Panc1 (cell line): ENCODE results near the gene CARD8. TPM values are rescaled to one million over a fixed set of nuclear protein-coding genes. Genes with fewer than 3 reads are reported as not detected.

Source experiments
- ATAC-seq: fragments of 200-7000 bp; cut with Tn5 transposase; 2 replicates; pipeline ENCODE4 v1.9.1; 2020; ENCODE audit warnings: mild to moderate bottlenecking, moderate library complexity
- BruUV-seq: library from RNA; stranded (reverse); fragments of 400-500 nt; replicated peaks from 2 replicates; lab custom pipeline; 2021; lab: Mats Ljungman, UMichigan
- CTCF ChIA-PET: fragments of 300-600 bp; sonication (Branson Sonifier 250); formaldehyde crosslinking; loops from one replicate; lab custom pipeline; 2022; ENCODE audit warnings: antibody characterized with exemption; lab: Charles Lee
- POLR2A ChIA-PET: fragments of 300-600 bp; sonication (Branson Sonifier 250); formaldehyde crosslinking; loops from one replicate; lab custom pipeline; 2022; ENCODE audit warnings: antibody characterized with exemption; lab: Charles Lee
- DNase-seq: peaks from one replicate; pipeline ENCODE4 v3.0.0-alpha.2; 2010; ENCODE audit warnings: low read depth, low spot score
- H3K27ac ChIP-seq: 2 replicates; pipeline ENCODE4 v1.5.1; 2011; ENCODE audit warnings: mild to moderate bottlenecking, low read length, inconsistent platforms
- H3K27me3 ChIP-seq: fragments of 200-500 bp; sonication (Bioruptor generic); 2 replicates; pipeline ENCODE4 v1.6.0; 2014; ENCODE audit warnings: low read length, inconsistent platforms; ENCODE audit not compliant: control insufficient read depth, insufficient read depth
- H3K36me3 ChIP-seq: fragments of 200-500 bp; sonication (Bioruptor generic); 2 replicates; pipeline ENCODE4 v1.5.1; 2014; ENCODE audit warnings: inconsistent platforms, mild to moderate bottlenecking, low read length, moderate library complexity; ENCODE audit not compliant: control insufficient read depth, insufficient read depth
- H3K4me1 ChIP-seq: 2 replicates; pipeline ENCODE4 v1.5.1; 2011; ENCODE audit warnings: inconsistent platforms, mild to moderate bottlenecking, low read length, moderate library complexity; ENCODE audit not compliant: control insufficient read depth, insufficient read depth
- H3K4me3 ChIP-seq, 2 experiments: 2 replicates each; pipeline ENCODE4 v1.5.1; 2011 to 2012; ENCODE audit warnings: low read depth in 2 of 2, low read length in 2 of 2, mild to moderate bottlenecking in 2 of 2, inconsistent platforms in 1 of 2, moderate library complexity in 1 of 2
- H3K9me3 ChIP-seq: fragments of 200-500 bp; sonication (Bioruptor generic); 2 replicates; pipeline ENCODE4 v1.5.1; 2014; ENCODE audit warnings: low read depth, mild to moderate bottlenecking, inconsistent platforms, low read length, moderate library complexity; ENCODE audit not compliant: control insufficient read depth, insufficient read depth
- POLR2AphosphoS5 ChIP-seq: IDR thresholded peaks from 2 replicates; pipeline ENCODE4 v1.6.1; 2012; ENCODE audit warnings: mild to moderate bottlenecking, low read depth, low read length, moderate library complexity
- SIN3A ChIP-seq: IDR thresholded peaks from 2 replicates; pipeline ENCODE4 v1.6.1; 2012; ENCODE audit warnings: low read depth, mild to moderate bottlenecking, low read length, moderate library complexity, borderline replicate concordance; ENCODE audit not compliant: insufficient read depth
- TCF7L2 ChIP-seq: IDR thresholded peaks from 2 replicates; pipeline ENCODE4 v1.6.1; 2011; ENCODE audit warnings: mild to moderate bottlenecking, low read depth, low read length, inconsistent platforms
- in situ Hi-C: cut with HindIII; loops from 2 replicates; pipeline ENCODE4 v1.10.0; 2016; ENCODE audit warnings: low sequenced_read_pairs, low pct_unique_long_range_greater_than_20kb
- intact Hi-C: fragments of 100-400 bp; cut with micrococcal nuclease; formaldehyde crosslinking; loops from one replicate; pipeline ENCODE4 v1.10.0; 2022; ENCODE audit not compliant: unreplicated experiment
- total RNA-seq: library from RNA; stranded (reverse); gene quantifications from one replicate; pipeline ENCODE4 v1.2.1, GENCODE V29; 2021; ENCODE audit not compliant: unreplicated experiment
- TF ChIP-seq, protein P1 (sequence below), 2 experiments: IDR thresholded peaks; 2 replicates each; pipeline ENCODE4 v1.6.1; 2011 to 2012; ENCODE audit warnings: low read depth in 2 of 2, control low read depth in 1 of 2, low read length in 1 of 2, mild to moderate bottlenecking in 1 of 2, moderate library complexity in 1 of 2; ENCODE audit not compliant: insufficient read depth in 1 of 2
- TF ChIP-seq, protein P2 (sequence below): fragments of 450-650 bp; IDR thresholded peaks from 2 replicates; pipeline ENCODE4 v1.5.1; 2017; ENCODE audit warnings: mild to moderate bottlenecking

Gene CARD8
- total RNA-seq, 1 experiment from 2014 or later = 19.9 TPM

DNA sequence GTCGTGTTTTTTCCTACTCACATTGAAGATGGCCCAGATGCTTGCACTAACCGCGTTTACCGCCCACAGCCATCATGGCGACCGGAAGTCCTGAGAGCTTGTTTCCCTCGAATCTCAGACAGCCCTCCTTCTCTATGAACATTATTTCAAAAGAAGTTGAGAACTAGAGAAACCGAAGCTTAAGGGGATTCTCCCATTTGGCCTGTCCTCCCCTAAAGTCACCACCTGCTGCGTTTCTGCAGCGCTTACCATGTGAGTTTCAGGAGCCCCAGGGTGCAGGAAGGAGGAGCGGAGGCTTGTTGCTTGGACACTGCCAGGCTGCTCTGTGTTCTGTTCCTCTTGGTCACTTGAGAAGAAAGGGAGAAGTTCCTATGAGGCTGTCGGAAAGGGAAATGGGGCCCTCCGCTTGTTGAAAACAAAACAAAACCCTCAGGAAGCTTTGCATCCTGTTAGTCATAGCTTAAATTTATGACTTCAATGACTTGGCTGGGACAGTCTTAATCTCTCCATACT is 6.2 kb downstream of the CARD8 start:
- in situ Hi-C loops (no loop called here), intact Hi-C loops (no loop called here)
- no peak for DNase-seq
- Histone ChIP-seq H3K4me3 (no peak overlapping the region), H3K27ac (no peak overlapping the region), H3K36me3 (peaks cover 3% of the 10 kb centered on the region), H3K4me1 (peaks cover 2% of the 10 kb centered on the region; the same call in 1 of the 2 replicates), H3K27me3 (no peaks in the 10 kb centered on the region), H3K9me3 (no peaks in the 10 kb centered on the region)
- CTCF ChIA-PET = interaction anchor here (0.6 kb wide), 1 partner anchor 1208 kb away, joined by 3 read pairs; no protein-coding TSS in a partner anchor
- no peak for TF ChIP-seq POLR2AphosphoS5
- TF ChIP-seq TCF7L2 = no peak
- TF ChIP-seq, protein P1, sequence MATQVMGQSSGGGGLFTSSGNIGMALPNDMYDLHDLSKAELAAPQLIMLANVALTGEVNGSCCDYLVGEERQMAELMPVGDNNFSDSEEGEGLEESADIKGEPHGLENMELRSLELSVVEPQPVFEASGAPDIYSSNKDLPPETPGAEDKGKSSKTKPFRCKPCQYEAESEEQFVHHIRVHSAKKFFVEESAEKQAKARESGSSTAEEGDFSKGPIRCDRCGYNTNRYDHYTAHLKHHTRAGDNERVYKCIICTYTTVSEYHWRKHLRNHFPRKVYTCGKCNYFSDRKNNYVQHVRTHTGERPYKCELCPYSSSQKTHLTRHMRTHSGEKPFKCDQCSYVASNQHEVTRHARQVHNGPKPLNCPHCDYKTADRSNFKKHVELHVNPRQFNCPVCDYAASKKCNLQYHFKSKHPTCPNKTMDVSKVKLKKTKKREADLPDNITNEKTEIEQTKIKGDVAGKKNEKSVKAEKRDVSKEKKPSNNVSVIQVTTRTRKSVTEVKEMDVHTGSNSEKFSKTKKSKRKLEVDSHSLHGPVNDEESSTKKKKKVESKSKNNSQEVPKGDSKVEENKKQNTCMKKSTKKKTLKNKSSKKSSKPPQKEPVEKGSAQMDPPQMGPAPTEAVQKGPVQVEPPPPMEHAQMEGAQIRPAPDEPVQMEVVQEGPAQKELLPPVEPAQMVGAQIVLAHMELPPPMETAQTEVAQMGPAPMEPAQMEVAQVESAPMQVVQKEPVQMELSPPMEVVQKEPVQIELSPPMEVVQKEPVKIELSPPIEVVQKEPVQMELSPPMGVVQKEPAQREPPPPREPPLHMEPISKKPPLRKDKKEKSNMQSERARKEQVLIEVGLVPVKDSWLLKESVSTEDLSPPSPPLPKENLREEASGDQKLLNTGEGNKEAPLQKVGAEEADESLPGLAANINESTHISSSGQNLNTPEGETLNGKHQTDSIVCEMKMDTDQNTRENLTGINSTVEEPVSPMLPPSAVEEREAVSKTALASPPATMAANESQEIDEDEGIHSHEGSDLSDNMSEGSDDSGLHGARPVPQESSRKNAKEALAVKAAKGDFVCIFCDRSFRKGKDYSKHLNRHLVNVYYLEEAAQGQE (IDR thresholded peaks at IDR 0.05; ENCODE audit: insufficient read depth in 1 of 2, low read depth in 2 of 2, low read length in 1 of 2) = no peak
- no peak for TF ChIP-seq SIN3A
- TF ChIP-seq, protein P2, sequence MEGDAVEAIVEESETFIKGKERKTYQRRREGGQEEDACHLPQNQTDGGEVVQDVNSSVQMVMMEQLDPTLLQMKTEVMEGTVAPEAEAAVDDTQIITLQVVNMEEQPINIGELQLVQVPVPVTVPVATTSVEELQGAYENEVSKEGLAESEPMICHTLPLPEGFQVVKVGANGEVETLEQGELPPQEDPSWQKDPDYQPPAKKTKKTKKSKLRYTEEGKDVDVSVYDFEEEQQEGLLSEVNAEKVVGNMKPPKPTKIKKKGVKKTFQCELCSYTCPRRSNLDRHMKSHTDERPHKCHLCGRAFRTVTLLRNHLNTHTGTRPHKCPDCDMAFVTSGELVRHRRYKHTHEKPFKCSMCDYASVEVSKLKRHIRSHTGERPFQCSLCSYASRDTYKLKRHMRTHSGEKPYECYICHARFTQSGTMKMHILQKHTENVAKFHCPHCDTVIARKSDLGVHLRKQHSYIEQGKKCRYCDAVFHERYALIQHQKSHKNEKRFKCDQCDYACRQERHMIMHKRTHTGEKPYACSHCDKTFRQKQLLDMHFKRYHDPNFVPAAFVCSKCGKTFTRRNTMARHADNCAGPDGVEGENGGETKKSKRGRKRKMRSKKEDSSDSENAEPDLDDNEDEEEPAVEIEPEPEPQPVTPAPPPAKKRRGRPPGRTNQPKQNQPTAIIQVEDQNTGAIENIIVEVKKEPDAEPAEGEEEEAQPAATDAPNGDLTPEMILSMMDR = no peak
- no peak for ATAC-seq
- POLR2A ChIA-PET = no interaction called here
- BruUV-seq = no TSS peak

- BruUV-seq = no TSS peak
- CTCF ChIA-PET = no interaction called here
Observed at GRCh38 chr19:48248081-48248833, 7.5 kb downstream of the CARD8 start.

DNA sequence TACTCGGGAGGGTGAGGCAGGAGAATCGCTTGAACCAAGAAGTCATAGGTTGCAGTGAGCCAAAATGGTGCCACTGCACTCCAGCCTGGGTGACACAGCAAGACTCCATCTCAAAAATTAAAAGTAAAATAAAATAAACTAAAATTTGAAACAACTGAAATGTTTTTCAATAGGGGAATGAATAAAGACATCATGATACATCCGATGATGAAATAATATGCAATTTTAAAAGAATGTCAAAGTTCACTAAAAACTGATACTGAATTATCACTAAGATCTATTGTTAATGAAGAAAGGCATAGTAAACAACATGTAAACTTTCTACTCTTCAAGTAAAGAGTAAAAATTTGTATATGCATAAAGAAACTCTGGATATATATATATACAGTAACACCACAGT is 8.5 kb downstream of the CARD8 start:
- no TSS peak for BruUV-seq

More at GRCh38 chr19:48248081-48248833, 7.5 kb downstream of the CARD8 start:
- intact Hi-C loops = no loop called here
- no peak for TF ChIP-seq POLR2AphosphoS5
- Histone ChIP-seq H3K27me3 (no peaks in the 10 kb centered on the region), H3K27ac (no peak overlapping the region), H3K4me3 (no peak overlapping the region), H3K9me3 (no peaks in the 10 kb centered on the region), H3K36me3 (peaks cover 3% of the 10 kb centered on the region), H3K4me1 (no peaks in the 10 kb centered on the region)
- no peak for DNase-seq
- no peak for ATAC-seq
- POLR2A ChIA-PET = no interaction called here
- in situ Hi-C loops = no loop called here

More for the DNA sequence above, 8.5 kb downstream of the CARD8 start:
- POLR2A ChIA-PET = no interaction called here
- in situ Hi-C loops = no loop called here
- ATAC-seq (no peak), DNase-seq (no peak)
- H3K36me3 ChIP-seq = peaks cover 3% of the 10 kb centered on the region
- H3K27me3 ChIP-seq = no peaks in the 10 kb centered on the region
- intact Hi-C loops = no loop called here
- no peak overlapping the region for H3K27ac ChIP-seq
- H3K4me1 ChIP-seq = no peaks in the 10 kb centered on the region
- H3K4me3 ChIP-seq = no peak overlapping the region
- CTCF ChIA-PET = no interaction called here
- TF ChIP-seq, protein P2 = no peak
- TF ChIP-seq POLR2AphosphoS5 (no peak), TCF7L2 (no peak), SIN3A (no peak)
- TF ChIP-seq, protein P1 (IDR thresholded peaks at IDR 0.05; ENCODE audit: insufficient read depth in 1 of 2, low read depth in 2 of 2, low read length in 1 of 2) = no peak
- H3K9me3 ChIP-seq = no peaks in the 10 kb centered on the region
